GM19025 (cell line): ENCODE data around the gene ETV6.

Experiments
- ATAC-seq: cut with Tn5 transposase; IDR thresholded peaks from one replicate; pipeline ENCODE4 v1.9.1; 2021; ENCODE audit warnings: mild to moderate bottlenecking, low read depth, moderate library complexity; ENCODE audit not compliant: unreplicated experiment

Gene ETV6

DNA sequence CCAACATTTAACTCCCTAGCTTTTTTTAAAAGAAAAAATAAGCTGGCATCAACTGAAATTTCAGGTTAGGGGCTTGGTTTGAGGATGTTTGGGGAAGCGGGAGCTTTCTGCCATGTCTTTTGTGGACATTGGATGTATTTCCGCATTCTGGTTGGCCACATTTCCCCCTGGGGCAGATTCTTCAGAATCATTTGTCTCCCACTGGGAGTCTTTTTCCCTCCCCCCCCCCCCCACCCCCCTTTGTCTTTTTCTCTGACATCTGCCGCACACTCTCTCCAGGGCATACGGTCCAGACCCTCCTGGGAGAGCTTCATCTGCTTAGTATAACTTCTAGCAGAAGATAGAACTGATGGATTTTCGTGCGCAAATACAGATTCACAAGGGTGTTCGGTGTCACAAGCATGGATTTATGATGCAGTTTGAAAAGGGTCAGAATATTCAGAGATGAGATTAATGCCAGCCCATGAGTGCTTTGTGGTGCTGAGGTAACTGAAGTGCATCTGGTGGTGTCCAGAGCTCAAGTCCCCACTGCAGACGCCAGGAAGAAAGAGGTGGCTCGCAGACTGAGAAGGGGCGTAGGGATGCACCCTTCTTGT, 40.2 kb downstream of the ETV6 start:
- ATAC-seq = no peak

DNA sequence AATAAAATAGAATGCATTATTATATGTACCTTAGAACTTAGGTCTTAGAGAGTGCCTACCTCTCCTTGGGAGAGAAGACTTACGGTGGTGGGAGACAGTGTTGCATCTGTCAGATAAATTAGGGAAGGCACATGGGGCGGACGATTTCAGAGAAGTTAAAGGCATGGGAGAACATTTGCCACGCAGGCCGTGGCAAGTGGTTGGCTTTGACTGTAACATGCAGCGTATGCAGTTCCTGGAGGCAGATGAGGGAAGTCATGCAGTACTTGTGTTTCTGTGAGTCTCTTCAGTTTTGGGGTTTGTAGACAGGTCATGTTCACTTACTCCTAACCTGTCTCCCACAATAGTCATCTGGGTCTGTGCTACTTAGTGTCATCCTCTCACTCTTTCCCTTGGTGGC, 43.6 kb downstream of the ETV6 start:
- no peak for ATAC-seq

DNA sequence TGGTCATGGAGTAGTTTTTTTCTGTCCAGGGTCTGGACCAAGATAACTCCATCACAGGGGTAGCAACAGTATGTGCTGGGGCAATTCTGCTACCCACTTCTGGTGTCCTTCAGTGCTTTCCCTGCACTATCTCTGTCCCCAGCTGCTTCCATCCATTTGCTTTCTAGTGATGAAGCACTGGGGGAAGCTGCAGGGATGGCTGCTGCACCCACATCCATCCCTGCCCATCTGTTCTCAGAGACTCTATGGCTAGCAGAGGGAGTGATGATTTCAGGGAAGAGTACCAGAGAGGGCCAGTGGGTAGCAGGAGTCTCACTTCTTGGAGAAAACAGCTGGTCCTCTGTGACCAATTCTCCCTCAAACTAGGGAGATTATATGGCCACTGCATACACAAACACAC, 44.1 kb downstream of the ETV6 start:
- ATAC-seq = no peak

DNA sequence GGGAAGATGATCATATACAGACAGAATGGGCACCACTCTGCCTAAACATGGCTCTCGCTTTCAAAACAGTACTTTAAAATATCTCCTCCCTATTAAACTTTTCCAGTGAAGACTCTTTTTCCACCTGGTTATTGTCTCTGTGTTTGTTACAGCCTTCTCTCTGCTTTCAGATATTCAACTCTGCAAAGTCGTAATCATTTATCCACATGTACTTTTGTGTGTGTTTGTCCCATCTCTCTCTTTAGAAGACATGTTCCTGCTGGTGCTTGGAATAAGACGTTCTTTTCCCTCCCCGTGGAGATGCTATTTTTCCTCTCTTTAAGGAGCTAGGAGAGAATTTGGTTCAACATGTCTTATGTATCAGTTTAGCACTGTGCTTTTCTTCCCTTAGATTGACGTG, 45.1 kb downstream of the ETV6 start:
- no peak for ATAC-seq

DNA sequence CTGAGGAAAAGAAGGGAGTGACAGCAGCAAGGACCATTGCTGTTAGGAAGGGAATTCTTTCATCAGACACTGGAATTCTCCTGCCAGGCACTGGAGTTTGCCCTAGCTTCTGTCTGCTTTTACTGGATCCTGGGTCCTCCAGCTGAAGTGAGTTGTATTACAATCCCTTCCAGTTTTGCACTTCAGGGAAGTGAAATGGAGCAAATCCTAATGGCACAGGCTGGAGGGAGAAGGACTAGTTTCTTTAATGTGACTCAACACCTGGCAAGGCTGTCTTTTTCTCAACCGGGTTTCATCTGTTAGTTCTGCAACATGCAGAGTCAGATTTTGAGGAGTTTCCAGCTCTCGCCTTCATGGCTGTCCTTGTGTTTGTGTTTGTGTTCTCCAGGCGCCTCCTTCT, 45.8 kb downstream of the ETV6 start:
- no peak for ATAC-seq

DNA sequence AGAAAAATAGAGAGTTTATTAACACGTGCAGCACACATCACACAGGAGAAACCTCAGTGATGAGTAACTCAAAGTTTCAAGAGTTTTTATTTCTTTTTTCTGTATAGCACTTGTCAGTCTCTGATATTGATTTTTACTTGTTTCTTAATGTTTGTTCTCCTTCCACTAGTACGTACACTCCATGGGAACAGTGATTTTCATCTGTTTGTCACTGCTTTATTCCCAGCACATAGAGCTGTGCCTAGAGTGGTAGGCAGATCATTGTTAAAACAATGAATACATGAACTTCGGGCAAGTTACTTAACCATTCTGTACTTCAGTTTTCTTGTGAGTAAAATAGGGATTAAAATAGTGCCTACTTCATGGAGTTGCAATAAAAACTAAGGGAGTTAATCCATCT, 46.6 kb downstream of the ETV6 start:
- ATAC-seq = no peak

DNA sequence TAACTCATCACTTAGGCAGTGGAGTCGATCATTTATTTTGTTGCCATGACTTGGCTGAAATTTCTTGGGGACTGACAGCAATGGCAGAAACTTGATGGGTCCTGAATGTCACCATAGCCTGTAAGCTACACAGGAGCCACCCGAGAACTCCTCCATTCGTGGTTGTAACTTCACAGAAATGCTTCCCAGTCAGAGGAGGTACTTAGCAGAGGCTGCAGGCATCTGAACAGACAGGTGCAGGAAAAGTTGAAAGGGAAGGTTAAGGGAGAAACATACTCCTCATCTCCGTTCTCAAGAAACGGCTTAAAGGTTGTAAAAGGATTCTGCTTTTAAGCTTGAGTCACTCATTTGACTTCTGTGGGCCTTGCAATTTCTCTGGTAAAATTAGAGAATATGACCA, 47.7 kb downstream of the ETV6 start:
- ATAC-seq = no peak

DNA sequence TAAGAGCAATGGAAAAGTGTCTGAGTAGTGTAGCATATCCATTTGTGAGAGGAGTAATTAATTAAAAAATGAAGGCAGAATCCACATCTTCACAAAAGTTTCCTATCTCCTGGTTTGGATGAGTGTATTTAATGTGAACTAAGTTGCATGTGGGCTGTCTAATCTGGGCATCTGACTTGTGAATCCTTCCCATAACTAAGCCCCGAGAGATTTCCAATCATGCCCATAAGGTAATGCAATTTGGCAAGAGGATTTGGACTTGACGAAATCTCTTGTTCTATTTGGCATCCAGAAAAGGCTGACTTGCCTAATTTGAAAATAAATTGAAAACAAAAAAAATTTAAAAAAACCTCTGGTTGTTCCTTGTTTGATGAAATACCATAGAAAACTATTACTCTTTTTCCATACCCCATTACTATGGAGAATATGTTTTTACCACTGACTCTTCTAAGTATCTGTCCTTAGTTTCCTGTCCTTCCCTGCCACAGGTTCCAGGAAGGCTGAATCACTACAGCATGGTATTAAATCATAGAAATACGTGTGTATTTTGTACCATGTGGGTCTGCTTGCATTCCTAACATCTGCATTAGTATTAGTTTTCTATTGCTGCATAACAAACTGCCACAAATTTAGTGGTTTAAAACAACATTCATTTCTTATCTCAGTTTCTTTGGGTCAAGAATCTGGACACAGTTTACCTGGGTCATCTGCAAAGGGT, 48.4 kb downstream of the ETV6 start:
- ATAC-seq = no peak

DNA sequence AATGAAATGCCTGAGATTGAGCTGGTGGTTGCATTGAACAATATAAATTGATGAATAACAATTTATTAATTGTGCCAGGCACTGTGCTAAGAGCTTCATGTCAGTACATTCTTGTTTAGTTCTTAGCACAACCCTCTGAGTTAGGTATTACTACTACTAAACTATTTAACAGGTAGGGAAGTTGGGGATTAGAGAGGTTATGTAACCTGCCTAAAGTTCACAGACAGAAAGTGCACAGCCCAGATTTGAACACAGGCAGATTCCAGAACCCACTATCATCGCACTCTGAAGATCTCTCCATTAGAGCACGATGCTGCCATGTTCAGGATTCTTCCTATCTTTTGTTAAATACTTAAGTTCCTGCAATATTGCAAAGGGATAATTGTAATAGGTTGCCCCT, 49.3 kb downstream of the ETV6 start:
- ATAC-seq = no peak

DNA sequence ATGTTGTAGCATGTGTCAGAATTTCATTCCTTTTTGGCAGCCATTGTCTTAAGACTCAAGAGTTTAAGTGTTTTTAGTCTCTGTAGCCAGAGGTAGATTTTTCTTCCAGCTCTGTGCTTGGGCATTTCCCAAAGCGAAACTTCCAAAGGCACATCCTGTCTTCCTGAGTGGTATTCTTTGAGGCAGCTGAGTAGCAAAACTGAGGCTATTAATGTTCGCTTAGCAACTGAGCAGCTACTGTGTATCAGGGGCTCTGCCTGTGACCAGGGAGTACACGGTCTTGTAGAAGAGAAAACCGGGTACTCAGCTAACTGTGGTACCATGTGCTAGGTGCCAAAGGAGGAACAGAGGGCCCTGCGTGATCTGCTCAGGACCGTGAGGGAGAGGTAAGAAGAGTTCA, 52.0 kb downstream of the ETV6 start:
- no peak for ATAC-seq

DNA sequence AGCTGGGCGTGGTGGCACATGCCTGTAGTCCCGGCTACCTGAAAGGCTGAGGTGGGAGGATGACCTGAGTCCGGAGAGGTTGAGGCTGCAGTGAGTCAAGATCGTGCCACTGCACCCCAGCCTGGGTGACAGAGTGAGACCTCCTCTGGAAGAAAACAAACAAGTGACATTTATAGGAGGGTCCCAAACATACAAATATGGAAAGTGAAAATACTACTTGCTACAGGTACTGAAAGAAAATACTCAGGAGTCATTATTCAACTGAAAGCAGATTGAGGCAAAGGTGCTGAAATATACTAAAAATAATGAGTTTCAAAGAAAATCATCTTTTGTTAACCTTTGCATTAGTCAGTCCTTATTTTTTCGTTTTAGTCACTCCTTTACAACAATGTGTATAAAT, 53.5 kb downstream of the ETV6 start:
- ATAC-seq = no peak

DNA sequence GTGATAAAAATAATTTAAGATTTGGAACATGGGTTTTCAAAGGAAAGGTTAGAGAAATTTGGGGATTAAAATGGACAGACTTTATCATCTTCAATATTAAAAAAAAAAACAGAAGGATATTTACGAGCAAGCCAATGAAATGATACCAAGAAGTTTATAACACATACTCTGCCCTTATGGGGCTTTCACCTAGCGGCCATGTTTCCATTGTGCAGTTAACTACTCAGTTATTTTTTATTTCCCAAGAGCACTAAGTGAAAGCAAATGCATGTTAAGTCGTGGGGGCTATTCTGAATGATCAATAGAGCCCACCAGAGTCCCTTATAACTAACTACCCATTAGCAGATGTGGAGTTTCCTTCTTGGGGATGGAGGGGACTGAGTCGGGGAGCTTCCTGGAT, 53.9 kb downstream of the ETV6 start:
- no peak for ATAC-seq

DNA sequence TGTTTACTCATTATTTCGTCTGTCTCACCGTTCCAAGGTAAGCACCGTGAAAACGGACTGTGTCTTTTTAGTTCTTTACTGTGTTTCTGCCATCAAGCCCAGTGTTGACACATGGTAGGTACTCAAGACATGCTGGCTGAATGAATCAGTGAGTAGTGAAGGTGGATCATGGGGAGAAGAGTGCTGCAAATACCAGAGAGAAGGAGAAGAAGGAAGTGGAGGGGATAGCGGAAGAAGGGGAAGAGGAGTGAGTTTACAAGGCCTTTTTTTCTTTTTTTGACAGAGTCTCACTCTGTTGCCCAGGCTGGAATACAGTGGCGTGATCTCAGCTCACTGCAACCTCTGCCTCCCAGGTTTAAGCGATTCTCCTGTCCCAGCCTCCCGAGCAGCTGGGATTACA, 54.6 kb downstream of the ETV6 start:
- no peak for ATAC-seq

DNA sequence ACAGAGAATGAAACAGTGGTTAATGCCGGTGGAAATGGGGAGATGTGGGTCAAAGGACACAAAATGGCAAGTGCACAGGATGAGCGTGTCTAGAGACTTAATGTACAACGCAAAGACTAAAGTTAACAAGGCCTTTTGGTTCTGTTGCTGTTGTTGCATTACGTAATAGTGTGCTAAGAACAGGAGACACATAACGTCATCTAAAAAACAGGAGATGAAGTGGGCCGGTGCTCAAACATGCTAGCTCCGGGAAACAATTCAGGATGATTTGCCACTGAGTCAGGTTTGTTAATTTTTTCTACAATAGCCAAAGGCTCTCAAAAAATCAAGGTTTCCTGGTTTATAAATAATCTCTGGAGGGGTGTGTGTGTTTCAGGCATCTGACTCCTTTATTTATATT, 55.5 kb downstream of the ETV6 start:
- no peak for ATAC-seq

DNA sequence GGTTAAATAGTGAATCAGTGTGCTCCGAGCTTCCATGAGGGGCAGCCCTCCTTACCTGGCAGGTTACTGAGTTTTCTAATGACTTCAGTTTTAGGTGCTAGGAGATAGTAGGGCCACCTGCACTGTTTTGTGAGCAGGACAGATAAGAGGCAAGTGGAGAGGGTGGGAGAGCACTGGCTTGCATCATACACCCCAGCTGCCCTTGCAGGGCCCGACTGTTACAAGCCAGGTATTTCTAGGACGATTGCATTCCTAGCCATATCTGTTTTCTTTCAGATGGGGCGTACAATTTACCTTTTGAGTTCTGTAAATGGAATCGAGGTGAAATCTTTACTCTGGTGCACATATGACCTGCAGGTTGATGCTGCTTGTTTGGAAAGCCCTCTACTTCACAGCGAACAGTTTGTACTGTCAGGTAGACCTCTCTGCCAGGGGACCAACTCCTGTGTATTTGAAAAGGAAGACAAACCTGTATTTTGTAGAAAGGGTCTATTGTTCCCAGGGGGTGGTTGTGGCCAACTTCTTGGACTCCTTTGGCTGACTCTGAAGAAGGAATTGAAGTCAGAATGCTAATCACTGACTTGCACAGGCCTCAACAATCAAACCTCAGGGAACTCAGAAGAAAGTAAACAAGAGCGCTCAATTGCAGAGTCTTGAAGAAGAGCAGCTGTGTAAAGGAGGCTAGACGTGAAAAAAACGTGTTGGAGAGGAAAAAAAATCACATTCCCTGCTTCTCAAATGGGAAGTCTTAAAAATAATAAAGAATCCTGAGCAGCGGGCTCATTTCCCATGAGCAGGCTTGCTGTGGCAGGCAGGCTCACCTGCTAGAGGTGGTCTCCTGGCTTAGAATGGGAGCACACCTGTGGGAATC, 57.3 kb downstream of the ETV6 start:
- ATAC-seq = no peak

DNA sequence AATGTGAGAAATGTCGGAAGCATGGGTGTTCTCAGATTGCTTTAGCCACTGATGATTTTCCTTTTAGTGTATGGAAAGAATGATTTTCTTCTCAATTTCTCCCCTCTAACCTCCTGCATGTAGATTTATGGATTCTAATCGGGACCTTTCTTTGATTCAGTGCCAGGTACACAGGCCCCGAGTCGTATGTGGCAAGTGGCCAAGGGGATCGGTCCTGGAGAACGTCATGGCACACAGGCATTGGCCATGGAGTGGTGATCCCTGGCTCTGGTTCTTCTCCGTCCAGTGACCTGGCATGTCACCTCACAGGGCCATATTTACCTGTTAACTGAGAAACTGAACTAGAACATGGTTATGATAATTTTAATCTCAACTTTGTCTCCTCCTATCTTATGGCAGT, 58.1 kb downstream of the ETV6 start:
- no peak for ATAC-seq

DNA sequence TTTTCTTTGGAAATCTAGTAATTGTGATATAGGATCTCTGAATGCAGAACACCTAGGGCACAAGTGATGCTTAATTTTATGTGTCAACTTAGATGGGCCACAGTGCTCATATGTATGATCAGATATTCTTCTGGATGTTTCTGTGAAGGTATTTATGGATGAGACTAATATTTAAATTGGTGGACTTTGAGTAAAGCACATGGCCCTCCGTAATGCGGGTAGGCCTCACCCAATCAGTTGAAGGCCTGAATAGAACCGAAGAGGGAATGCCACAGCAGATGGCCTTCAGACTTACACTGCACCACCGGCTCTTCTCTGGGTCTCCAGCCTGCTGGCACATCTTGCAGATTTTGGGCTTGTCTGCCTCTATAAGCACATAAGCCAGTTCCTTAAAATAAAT, 60.0 kb downstream of the ETV6 start:
- ATAC-seq = no peak

DNA sequence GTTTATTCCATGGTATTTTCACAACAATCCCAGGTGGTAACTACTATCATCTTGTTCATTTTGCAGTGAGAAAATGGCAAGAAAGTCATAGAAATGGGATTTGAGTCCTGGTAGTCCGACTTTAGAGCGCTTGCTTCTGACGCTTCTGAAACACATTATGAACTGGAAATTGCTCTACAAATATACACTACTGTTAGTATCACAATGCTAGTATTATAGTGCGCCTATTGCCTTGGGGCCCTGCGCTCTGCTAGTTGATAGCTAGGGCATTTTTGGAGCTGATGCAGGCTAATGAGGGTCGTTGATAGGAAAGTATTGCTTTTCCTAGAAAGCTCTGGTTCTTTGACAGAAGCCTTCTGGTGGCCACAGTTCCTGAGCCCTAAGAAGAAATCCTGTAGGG, 61.0 kb downstream of the ETV6 start:
- ATAC-seq = no peak

DNA sequence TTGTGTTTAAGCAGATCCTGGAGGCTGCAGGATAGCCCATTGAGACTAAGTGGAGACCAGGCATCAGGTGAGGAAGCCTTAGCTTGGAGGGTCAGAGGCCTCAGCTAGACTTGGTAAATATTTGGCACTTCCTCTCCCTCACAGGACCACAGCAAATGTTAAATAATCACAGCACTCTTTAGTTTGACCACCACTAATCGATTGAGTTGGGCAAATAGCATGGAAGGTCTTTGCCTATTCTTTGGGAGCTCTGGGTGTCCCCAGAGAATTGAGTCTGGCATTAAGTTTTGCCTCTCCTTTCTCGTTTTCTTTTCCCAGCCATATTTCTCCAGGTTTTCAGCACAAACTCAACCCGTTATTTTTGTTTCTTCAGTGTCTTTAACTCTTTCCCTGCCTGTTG, 61.4 kb downstream of the ETV6 start:
- ATAC-seq = no peak

DNA sequence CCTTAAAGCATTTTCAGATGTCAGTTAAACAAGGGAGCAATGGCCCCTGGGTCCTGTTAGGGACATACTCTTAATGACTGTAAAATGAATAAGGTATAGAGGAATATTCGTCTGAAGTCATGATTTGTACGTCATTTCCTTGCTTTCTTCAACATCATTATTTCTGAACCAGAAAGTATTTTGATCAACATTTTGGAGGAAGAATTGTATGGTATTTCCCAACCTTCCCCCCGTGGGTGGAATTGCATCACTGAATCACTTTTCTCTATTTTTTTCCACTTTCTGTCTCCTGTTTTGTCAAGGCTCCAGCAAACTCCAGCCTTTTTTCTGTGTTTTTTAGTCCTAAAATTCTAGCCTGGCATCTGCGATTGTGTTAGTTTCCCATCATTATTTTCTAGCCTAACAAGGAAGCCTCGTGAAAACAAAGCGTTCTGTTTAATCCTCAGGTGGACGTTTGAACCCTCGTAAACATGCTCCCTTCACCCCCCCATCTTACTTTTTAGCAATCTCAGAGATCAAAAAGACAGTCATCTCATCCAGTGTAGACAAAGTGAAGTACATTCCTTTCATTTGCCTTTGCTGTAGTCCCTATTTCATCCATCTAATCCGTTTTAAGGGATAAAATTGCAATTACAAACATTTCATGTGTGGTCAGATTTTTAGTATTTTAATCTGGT, 62.3 kb downstream of the ETV6 start:
- ATAC-seq = no peak

DNA sequence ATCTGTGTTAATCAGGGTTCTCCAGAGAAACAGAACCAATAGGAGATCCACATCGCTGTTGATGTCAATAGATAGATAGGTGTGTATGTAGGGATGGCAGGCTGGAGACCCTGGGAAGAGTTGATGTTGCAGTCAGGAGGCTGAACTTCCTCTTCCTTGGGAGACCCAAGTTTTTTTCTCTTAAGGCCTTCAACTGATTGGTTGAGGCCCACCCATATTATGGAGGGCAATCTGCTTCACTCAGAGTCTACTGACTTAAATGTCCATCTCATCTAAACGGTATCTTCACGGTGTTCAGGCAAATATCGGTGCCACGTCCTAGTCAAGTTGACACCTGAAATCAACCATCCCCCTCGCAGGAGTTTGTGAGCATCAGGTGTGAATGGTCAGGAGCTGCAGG, 63.0 kb downstream of the ETV6 start:
- no peak for ATAC-seq
